HG02870 (cell line): ENCODE measurements around the gene TPSAB1.
"Not testable (repeated sequence)": the region's sequence is repeated elsewhere in the genome, so short reads cannot be mapped to it uniquely, and the experiment has no call there.

Experiments
- ATAC-seq: cut with Tn5 transposase; IDR thresholded peaks from one replicate; pipeline ENCODE4 v1.9.1; 2021; ENCODE audit warnings: mild to moderate bottlenecking, moderate library complexity; ENCODE audit not compliant: unreplicated experiment

TPSAB1 gene

DNA sequence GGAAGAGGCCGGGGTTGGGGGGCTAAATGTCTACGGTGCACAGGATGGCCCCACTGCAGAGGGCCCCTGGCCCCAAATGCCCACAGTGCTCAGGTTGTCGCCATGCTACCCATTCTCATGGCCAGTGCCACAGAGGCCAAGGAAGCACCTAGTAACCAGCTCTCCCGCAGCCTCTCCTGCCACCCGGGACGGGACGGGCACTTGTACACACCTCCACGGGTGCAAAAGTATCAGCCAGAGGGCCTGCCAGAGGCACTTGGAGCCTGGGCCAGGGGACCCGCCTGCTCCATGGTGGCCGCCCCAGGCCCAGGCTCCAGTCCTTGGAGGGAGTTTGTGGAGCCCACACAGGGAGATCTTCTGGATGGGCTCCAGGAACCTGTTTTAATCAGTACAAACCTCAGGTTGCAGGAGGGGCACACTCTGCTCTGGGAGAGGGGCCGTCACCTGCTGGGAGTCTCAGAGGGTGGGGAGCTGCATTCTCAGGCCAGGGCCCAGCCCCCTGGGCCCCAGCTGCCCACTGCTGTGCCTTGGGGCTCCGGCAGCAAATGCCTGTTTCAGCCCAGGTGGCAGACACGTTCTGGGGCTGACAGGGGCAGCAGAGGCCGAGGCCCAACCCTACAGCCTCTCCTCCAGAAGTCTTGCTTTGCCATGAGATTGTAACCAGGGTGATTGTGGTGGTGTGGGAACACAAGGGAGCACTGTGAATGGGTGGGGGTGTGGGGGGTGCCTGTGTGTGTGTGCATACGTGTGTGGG is 23.3 kb downstream of the TPSAB1 start:
- no peak for ATAC-seq

DNA sequence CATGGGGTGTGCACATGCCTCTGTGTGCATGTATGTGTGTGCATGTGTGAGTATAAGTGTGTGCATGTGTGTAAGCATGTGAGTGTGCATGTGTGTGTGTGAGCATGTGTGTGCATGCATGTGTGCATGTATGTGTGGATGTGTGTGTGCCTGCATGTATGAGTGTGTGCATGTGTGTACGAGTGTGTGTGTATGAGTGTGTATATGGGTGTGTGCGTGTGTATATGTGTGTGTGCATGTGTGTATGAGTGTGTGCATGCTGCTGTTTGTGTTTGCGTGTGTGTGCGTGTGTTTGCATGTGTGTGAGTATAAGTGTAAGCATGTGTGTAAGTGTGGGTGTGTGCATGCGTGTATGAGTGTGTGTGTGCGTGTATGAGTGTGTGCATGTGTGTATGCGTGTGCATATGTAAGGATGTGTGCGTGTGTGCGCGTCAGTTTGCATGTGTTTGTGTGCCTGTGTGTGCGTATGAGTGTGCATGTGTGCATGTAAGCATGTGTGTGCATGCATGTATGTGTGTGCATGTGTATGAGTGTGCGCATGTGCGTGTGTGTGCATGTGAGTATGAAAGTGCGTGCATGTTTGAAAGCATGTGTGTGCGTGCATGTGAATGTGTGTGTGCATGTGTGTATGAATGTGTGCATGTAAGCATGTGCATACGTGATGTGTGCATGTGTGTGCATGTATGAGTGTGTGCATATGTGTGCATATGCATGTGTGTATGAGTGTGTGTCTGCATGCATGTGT is 24.0 kb downstream of the TPSAB1 start:
- ATAC-seq = no peak

GRCh38 chr16:1265090-1265630 is 24.7 kb downstream of the TPSAB1 start:
- no peak for ATAC-seq

DNA sequence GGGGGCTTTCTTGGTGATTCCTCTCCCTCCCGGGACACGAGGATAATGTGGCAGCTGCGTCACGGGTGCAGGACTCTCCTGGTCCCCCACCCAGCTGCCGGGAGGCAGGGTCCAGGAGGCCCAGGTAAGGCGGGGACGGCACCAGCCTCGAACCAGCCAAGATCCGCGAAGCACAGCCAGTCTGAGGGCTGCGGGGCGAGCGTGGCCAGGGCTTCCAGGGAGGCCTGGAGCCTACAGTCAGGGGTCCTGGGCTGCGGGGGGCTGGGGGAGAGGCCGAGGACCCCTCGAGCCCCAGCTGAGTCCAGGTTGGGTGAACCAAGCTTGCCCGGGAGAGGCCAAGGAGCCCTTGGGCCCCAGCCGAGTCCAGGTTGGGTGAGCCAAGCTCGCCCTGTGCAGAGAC is 25.3 kb downstream of the TPSAB1 start:
- no peak for ATAC-seq

- not testable (repeated sequence) for ATAC-seq
These were observed 28.9 kb downstream of the TPSAB1 start for GRCh38 chr16:1269418-1269817.

- no peak for ATAC-seq
These were observed 30.8 kb downstream of the TPSAB1 start for GRCh38 chr16:1271380-1271723.

GRCh38 chr16:1271724-1272413 is 31.4 kb downstream of the TPSAB1 start:
- not testable (repeated sequence) for ATAC-seq

- ATAC-seq = no peak
These were observed 32.1 kb downstream of the TPSAB1 start for GRCh38 chr16:1272453-1273198.

- no peak for ATAC-seq
These were observed 33.3 kb downstream of the TPSAB1 start for GRCh38 chr16:1273816-1274215.

- ATAC-seq = no peak
These were observed 34.3 kb downstream of the TPSAB1 start for GRCh38 chr16:1274767-1275166.

GRCh38 chr16:1275791-1276579 is 35.5 kb downstream of the TPSAB1 start:
- no peak for ATAC-seq

- ATAC-seq = no peak
These were observed 36.0 kb downstream of the TPSAB1 start for GRCh38 chr16:1276580-1276878.

DNA sequence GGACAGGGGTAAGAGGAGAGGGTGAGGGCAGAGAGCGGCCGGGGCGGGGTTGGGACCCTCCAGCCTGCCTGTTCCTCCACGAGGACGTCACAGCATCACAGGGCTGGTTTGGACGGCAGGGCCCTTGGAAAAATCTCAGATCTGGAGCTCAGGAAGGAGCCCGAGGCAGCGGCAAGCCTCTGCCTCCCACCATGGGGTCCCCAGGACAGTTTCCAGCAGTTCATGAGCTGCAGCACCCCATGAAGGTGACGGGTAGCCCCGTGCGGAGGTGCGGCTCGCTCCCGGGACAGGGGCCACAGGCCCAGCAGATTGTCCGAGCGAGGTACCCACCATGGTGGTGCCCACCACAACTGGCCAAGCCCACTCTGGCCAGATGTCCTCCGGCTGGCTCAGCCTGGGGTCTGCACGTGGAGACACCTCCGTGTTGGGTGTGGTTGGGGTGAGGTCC is 36.7 kb downstream of the TPSAB1 start:
- ATAC-seq = no peak

GRCh38 chr16:1277617-1278282 is 37.2 kb downstream of the TPSAB1 start:
- ATAC-seq = no peak

DNA sequence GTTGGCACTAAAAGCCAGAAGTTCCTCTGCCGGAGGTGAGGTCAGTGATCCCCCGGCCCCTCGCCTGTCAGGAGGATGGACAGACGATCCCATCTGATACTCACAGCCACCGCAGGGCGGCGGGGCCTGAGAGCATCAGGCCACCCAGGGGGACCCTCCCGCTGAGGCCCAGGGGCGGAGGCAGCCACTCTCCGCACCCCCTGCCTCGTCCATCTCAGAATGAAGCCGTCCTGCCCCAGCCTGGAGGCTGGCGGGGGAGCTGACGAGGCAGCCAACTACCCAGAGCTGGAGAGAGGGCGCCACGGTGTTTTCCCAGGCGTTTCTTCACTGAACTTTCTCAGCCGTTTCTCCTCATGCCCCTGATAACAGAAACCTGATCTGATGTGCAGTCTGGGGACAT is 38.0 kb downstream of the TPSAB1 start:
- ATAC-seq = no peak

GRCh38 chr16:1279081-1279944 is 38.8 kb downstream of the TPSAB1 start:
- ATAC-seq = no peak

DNA sequence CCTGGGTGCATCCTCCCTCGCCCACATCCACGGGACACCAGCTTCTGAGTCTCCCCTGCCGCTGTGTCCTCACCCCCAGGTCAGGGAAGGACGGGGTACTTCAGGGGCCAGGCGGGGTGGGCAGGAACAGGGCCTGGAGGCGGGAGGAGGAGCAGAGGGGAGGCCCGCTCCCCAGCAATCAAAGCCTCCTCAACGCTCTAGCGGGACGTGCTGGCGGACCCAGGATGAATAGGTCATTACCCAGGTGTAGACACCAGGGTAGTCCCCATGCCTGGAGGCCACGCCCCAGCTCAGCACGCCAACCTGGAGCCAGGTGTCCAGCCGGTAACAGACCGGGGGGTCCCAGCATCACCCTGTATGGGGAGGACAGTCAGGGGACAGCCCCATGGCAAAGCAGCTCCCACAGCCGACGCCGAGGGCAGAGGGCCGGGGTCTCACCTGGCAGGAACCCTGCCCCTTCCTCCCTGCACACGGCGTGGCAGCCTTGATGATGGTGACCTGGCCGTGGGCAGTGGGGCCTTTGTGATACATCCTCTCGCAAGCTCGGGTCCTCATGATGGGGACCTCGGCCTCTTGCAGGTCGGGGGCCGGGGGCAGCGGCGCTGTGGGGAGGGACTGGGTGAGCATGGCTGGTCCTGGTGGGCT is 39.6 kb downstream of the TPSAB1 start:
- no peak for ATAC-seq

GRCh38 chr16:1280783-1281182 is 40.3 kb downstream of the TPSAB1 start:
- ATAC-seq = no peak
